Measurements from ENCODE around the gene SYNE3. TPM values are rescaled to one million over a fixed set of nuclear protein-coding genes. Genes with fewer than 3 reads are reported as not detected.

The SYNE3 gene
- total RNA-seq, 4 donors from 2014 or later: 14.4 to 18.7 (median 16.6) TPM

DNA sequence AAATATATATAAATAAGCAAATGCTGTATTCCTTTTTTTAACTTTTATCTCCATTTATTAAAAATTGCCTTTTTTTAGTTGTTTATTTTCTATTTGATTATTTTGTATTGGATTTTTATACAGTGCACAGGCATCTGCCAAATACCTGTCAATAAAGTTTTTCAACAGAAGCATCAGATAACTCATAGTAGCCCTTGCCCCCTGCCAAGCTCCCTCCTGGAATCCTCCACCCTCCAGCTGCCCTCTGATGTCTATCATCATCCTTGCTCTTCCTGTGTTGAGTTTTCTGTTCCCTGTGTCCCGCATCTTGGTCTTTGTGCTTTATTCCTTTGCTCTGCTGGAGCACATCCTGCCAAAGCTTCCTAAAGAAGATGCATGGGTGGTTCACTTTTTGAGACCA is 35.0 kb upstream of the SYNE3 start:
- no peak overlapping the region for H3K27ac ChIP-seq (replicated peaks in 1 of 4)
- DNase-seq (ENCODE audit: extremely low spot score): no peak
- H3K4me3 ChIP-seq: no peak overlapping the region
- intact Hi-C loops (cut with DNase I): no loop called here
- no peaks in the 10 kb centered on the region for H3K36me3 ChIP-seq
- peaks cover 0 to 8% (median 0%) of the 10 kb centered on the region in 4 donors for H3K4me1 ChIP-seq
- WGBS: 87% methylated on average over 1 of the region's 1 CpG
- no peaks in the 10 kb centered on the region for H3K27me3 ChIP-seq
- TF ChIP-seq, protein P1, sequence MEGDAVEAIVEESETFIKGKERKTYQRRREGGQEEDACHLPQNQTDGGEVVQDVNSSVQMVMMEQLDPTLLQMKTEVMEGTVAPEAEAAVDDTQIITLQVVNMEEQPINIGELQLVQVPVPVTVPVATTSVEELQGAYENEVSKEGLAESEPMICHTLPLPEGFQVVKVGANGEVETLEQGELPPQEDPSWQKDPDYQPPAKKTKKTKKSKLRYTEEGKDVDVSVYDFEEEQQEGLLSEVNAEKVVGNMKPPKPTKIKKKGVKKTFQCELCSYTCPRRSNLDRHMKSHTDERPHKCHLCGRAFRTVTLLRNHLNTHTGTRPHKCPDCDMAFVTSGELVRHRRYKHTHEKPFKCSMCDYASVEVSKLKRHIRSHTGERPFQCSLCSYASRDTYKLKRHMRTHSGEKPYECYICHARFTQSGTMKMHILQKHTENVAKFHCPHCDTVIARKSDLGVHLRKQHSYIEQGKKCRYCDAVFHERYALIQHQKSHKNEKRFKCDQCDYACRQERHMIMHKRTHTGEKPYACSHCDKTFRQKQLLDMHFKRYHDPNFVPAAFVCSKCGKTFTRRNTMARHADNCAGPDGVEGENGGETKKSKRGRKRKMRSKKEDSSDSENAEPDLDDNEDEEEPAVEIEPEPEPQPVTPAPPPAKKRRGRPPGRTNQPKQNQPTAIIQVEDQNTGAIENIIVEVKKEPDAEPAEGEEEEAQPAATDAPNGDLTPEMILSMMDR (IDR thresholded peaks at IDR 0.05): no peak
- no peak for TF ChIP-seq POLR2A (IDR thresholded peaks at IDR 0.05; ENCODE audit: low read depth)
- H3K9me3 ChIP-seq: no peaks in the 10 kb centered on the region

DNA sequence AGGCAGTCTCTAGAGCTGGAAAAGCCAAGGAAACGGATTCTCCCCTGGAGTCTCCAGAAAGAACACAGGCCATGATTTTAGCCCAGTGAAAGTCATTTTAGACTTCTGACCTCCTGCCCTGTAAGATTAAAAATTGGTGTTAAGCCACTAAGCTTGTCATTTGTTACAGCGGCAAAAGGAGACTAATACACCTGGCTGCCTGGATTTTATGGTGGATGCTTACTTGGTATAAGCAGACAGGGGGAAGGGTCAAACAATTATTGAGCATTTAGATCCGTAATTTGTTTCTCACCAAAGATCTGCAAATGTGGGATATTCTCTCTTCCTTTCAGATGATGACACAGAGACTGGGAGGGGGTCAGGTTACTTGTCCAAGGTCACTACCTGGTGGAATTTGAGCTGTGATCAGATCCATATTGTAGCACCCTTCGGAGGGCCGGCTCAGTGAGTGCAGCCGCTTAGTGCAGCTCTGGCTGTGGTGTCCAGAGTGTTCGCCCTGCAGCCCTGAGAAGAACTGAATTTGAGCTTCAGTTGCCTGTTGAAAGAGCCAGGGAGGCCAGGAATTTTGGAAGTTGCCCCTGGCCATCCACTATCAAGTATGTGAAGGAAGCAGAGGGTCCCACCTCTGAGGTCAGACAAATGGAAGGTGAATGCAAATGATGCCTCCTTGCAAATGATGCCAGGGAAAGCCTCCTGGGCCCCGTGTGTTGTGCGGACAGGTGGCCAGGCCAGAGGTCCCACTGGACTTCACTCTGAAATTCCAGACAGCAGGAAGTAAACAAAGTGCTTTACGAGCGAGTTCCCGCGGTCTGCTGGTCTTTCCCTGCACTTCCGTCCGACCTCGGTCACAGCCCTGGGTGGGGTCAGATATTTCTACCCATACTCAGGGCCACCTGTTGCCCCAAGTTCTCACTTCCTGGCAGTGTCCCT is 33.5 kb upstream of the SYNE3 start:
- H3K36me3 ChIP-seq: peaks cover 0 to 6% (median 3%) of the 10 kb centered on the region in 4 donors
- peaks cover 0 to 12% (median 9%) of the 10 kb centered on the region in 4 donors for H3K4me1 ChIP-seq
- 79% methylated on average over 16 of the region's 16 CpGs for WGBS
- DNase-seq (ENCODE audit: extremely low spot score): no peak
- TF ChIP-seq, protein P1 (IDR thresholded peaks at IDR 0.05): no peak
- TF ChIP-seq POLR2A (IDR thresholded peaks at IDR 0.05; ENCODE audit: low read depth) (no peak), POLR2AphosphoS5 (IDR thresholded peaks at IDR 0.05) (no peak), EP300 (IDR thresholded peaks at IDR 0.05) (no peak)
- H3K9me3 ChIP-seq: no peaks in the 10 kb centered on the region
- no peaks in the 10 kb centered on the region for H3K27me3 ChIP-seq
- intact Hi-C loops (cut with DNase I): no loop called here
- no peak overlapping the region for H3K27ac ChIP-seq (replicated peaks in 1 of 4)
- no peak overlapping the region for H3K4me3 ChIP-seq

DNA sequence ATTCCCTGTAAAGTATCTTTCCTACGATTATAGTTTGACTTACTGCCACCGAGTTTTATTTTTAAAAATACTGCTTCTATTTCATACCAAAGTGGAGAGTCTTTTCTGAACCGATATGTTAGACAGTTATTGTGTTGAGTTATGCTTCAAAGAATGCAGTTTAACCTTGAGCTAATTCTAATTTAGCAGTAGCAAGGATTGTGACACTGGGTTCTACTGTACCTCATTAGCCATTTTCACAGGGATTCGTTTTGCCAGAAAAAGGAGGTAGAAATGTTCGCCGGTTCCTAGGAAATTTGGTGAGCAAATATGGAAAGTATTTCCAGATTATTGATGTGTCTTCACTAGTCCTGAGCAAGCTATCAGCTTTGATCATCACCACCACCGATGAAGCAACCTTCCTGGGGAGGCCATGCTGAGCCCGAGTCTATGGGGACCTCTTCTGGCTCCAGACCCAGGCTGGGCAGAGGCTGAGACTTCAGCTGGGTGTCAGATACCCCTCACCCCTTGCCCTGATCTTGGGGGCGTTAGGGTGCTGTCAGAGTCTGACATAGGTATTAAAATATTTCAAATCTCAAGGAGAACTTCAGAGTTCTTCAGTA is 32.0 kb upstream of the SYNE3 start:
- WGBS: 77% methylated on average over 9 of the region's 9 CpGs
- TF ChIP-seq POLR2AphosphoS5 (IDR thresholded peaks at IDR 0.05) (no peak), EP300 (IDR thresholded peaks at IDR 0.05) (no peak)
- Histone ChIP-seq H3K4me3 (no peak overlapping the region), H3K27me3 (no peaks in the 10 kb centered on the region), H3K36me3 (peaks cover 0 to 18% (median 13%) of the 10 kb centered on the region in 4 donors), H3K4me1 (peaks cover 0 to 16% (median 9%) of the 10 kb centered on the region in 4 donors), H3K9me3 (no peaks in the 10 kb centered on the region), H3K27ac (replicated peaks in 1 of 4) (no peak overlapping the region)
- DNase-seq (ENCODE audit: extremely low spot score): no peak
- intact Hi-C loops (cut with DNase I): no loop called here

DNA sequence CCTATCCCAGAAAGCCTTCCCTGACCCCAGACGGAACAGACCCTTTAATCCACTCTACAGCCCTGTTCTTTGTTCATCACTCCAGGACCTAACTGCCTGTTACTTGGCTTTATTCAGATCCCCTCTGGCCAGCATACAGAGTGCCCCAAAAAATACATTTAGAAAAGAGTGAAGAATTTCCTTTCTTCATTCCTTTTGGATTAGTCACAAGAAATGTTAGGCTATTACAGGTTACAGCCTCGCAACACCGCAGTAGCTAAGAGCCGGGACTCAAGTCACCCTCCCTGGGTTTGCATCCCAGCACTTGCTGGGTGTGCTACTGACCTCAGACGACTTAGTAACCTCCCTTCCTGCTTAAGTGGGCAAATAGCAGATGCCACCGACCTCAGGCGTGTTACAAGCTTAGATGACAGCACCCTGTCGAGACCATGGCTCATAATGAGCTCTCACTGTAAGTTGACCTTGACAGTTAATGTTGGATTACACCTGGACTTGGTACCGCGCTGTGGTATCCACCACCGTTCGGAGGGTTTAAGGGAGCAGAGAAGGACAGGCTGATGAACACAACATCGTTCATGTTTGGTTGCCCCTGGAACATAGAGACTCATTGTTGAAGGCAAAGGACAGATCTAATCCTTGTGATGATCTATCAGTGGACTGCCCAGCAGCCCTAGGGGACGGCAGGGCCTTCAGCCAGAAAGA is 31.3 kb upstream of the SYNE3 start:
- intact Hi-C loops (cut with DNase I): no loop called here
- peaks cover 0 to 18% (median 13%) of the 10 kb centered on the region in 4 donors for H3K36me3 ChIP-seq
- no peaks in the 10 kb centered on the region for H3K9me3 ChIP-seq
- no peak for DNase-seq (ENCODE audit: extremely low spot score)
- 80% methylated on average over 7 of the region's 14 CpGs for WGBS
- H3K4me1 ChIP-seq: peaks cover 0 to 16% (median 9%) of the 10 kb centered on the region in 4 donors
- H3K27me3 ChIP-seq: no peaks in the 10 kb centered on the region
- H3K4me3 ChIP-seq: no peak overlapping the region
- no peak overlapping the region for H3K27ac ChIP-seq (replicated peaks in 1 of 4)
- TF ChIP-seq POLR2AphosphoS5 (IDR thresholded peaks at IDR 0.05): no peak
- TF ChIP-seq EP300 (IDR thresholded peaks at IDR 0.05): no peak
- TF ChIP-seq, protein P1 (IDR thresholded peaks at IDR 0.05): no peak
- TF ChIP-seq POLR2A (IDR thresholded peaks at IDR 0.05; ENCODE audit: low read depth): no peak

DNA sequence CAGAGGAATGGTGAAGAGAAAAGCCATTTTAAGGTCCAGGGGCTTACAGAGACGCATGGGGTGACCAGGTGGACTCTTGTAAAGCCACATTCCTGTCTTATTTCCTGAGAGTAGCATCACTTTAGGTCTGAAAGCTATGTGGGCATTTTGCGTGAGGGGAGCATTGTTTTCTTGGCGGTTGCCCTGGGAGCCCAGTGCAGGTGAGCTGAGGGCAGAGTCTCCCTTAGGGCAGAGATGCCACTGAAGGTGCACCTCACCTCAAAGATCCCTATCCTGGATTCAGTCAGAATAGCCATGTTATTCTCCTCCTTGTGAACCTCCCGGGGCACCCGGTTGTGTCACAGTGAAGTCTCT is 30.8 kb upstream of the SYNE3 start:
- no peak for DNase-seq (ENCODE audit: extremely low spot score)
- H3K36me3 ChIP-seq: peaks cover 0 to 18% (median 13%) of the 10 kb centered on the region in 4 donors
- no peak overlapping the region for H3K27ac ChIP-seq (replicated peaks in 1 of 4)
- H3K9me3 ChIP-seq: no peaks in the 10 kb centered on the region
- H3K4me3 ChIP-seq: no peak overlapping the region
- no peaks in the 10 kb centered on the region for H3K27me3 ChIP-seq
- WGBS: 89% methylated on average over 5 of the region's 5 CpGs
- H3K4me1 ChIP-seq: peaks cover 0 to 16% (median 9%) of the 10 kb centered on the region in 4 donors
- intact Hi-C loops (cut with DNase I): no loop called here
- TF ChIP-seq POLR2A (IDR thresholded peaks at IDR 0.05; ENCODE audit: low read depth) (no peak), POLR2AphosphoS5 (IDR thresholded peaks at IDR 0.05) (no peak), EP300 (IDR thresholded peaks at IDR 0.05) (no peak)
- TF ChIP-seq, protein P1 (IDR thresholded peaks at IDR 0.05): no peak
